ENCODE data around the gene C9orf57. TPM values are rescaled to one million over a fixed set of nuclear protein-coding genes. Genes with fewer than 3 reads are reported as not detected.

C9orf57 gene
- total RNA-seq, 1 experiment from 2014 or later: not detected

DNA sequence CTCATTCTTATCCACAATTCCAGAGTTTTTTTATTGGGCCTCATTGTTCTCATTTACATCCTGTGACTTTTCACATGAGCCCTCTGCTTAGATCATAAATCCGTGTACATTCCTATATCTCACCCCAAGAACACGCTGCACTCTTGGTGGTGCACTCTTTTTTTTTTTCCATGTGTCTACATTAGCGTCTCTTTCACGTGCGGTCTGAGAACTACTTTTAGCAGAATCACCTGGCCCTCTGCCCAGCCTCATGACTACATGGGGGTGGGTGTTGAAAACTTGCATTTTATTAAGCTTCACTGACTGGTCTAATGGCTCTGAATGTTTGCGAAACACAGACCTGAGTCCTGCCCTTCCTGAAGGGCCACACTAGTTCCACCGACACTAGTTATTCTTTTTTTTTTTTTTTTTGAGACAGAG is 18.6 kb downstream of the C9orf57 start:
- TF ChIP-seq, protein P1, sequence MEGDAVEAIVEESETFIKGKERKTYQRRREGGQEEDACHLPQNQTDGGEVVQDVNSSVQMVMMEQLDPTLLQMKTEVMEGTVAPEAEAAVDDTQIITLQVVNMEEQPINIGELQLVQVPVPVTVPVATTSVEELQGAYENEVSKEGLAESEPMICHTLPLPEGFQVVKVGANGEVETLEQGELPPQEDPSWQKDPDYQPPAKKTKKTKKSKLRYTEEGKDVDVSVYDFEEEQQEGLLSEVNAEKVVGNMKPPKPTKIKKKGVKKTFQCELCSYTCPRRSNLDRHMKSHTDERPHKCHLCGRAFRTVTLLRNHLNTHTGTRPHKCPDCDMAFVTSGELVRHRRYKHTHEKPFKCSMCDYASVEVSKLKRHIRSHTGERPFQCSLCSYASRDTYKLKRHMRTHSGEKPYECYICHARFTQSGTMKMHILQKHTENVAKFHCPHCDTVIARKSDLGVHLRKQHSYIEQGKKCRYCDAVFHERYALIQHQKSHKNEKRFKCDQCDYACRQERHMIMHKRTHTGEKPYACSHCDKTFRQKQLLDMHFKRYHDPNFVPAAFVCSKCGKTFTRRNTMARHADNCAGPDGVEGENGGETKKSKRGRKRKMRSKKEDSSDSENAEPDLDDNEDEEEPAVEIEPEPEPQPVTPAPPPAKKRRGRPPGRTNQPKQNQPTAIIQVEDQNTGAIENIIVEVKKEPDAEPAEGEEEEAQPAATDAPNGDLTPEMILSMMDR (IDR thresholded peaks at IDR 0.05; ENCODE audit: insufficient read depth in 1 of 2, low read depth in 1 of 2, low read length in 1 of 2, severe bottlenecking in 1 of 2, unreplicated experiment in 1 of 2): no peak
- Histone ChIP-seq H3K4me1 (no peaks in the 10 kb centered on the region), H3K27me3 (replicated peaks; ENCODE audit: control insufficient read depth, insufficient read depth, low read length) (no peaks in the 10 kb centered on the region), H3K9me3 (no peaks in the 10 kb centered on the region), H3K36me3 (ENCODE audit: control insufficient read depth, insufficient read depth, low read length) (no peaks in the 10 kb centered on the region), H3K4me3 (ENCODE audit: low read depth, low read length) (no peak overlapping the region)
- H3K4me3 Mint-ChIP-seq (ENCODE audit: unreplicated experiment): no peak overlapping the region
- no peak overlapping the region for H3K27ac Mint-ChIP-seq (ENCODE audit: unreplicated experiment)
- H3K36me3 Mint-ChIP-seq (ENCODE audit: insufficient read depth, unreplicated experiment): no peaks in the 10 kb centered on the region
- no TSS peak for BruUV-seq (replicated peaks)
- ChIA-PET POLR2A (no interaction called here), CTCF (no interaction called here)
- H3K9me3 Mint-ChIP-seq (ENCODE audit: unreplicated experiment): no peaks in the 10 kb centered on the region
- intact Hi-C loops (cut with micrococcal nuclease; ENCODE audit: unreplicated experiment): no loop called here
- H3K4me1 Mint-ChIP-seq (ENCODE audit: low read depth, unreplicated experiment): no peaks in the 10 kb centered on the region
- H3K27me3 Mint-ChIP-seq (ENCODE audit: insufficient read depth, unreplicated experiment): no peaks in the 10 kb centered on the region
- no peak for DNase-seq

DNA sequence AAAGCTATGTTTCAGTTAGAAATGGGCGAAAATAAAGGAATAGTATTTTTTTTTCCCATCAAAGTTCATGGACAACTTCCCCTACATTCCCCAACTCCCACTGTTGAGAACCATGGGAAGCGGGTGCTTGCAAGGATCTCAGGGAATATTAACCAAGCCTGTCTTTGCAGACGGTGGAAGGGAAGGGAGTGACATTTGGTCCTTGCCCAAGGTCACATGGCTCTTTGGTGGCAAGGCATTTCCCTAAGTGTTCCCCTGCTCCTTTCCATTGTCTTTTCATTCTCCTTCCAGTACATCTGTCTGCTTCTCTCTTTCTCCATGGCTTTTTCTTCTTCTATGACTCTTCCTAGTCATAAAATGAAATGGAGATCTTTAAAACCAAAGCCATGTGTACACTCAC is 19.0 kb downstream of the C9orf57 start:
- Histone ChIP-seq H3K4me1 (no peaks in the 10 kb centered on the region), H3K4me3 (ENCODE audit: low read depth, low read length) (no peak overlapping the region), H3K36me3 (ENCODE audit: control insufficient read depth, insufficient read depth, low read length) (no peaks in the 10 kb centered on the region), H3K27me3 (replicated peaks; ENCODE audit: control insufficient read depth, insufficient read depth, low read length) (no peaks in the 10 kb centered on the region), H3K9me3 (no peaks in the 10 kb centered on the region)
- intact Hi-C loops (cut with micrococcal nuclease; ENCODE audit: unreplicated experiment): no loop called here
- ChIA-PET CTCF (no interaction called here), POLR2A (no interaction called here)
- Mint-ChIP-seq H3K27ac (ENCODE audit: unreplicated experiment) (no peak overlapping the region), H3K27me3 (ENCODE audit: insufficient read depth, unreplicated experiment) (no peaks in the 10 kb centered on the region), H3K4me3 (ENCODE audit: unreplicated experiment) (no peak overlapping the region), H3K4me1 (ENCODE audit: low read depth, unreplicated experiment) (no peaks in the 10 kb centered on the region), H3K9me3 (ENCODE audit: unreplicated experiment) (no peaks in the 10 kb centered on the region), H3K36me3 (ENCODE audit: insufficient read depth, unreplicated experiment) (no peaks in the 10 kb centered on the region)
- TF ChIP-seq, protein P1 (IDR thresholded peaks at IDR 0.05; ENCODE audit: insufficient read depth in 1 of 2, low read depth in 1 of 2, low read length in 1 of 2, severe bottlenecking in 1 of 2, unreplicated experiment in 1 of 2): no peak
- no TSS peak for BruUV-seq (replicated peaks)
- DNase-seq: no peak

DNA sequence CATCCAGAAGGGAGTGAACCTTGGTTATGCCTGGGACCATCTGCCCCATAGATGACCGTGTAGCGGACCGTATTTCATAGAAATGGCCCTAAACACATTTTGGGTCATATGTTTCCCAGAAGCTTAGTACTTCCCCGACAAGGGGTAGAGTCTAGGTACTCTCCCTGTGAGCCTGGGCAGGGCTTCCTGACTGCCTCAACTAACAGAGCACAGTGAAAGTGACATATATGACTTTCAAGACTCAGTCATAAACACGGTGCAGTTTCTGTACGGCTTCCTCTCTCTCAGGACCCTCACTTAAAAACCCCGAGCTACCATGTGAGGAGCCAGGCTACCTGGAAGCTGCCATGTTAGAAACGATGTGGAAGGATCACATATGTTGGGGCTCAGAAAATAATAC is 20.9 kb downstream of the C9orf57 start:
- TF ChIP-seq, protein P1 (IDR thresholded peaks at IDR 0.05; ENCODE audit: insufficient read depth in 1 of 2, low read depth in 1 of 2, low read length in 1 of 2, severe bottlenecking in 1 of 2, unreplicated experiment in 1 of 2): no peak
- Mint-ChIP-seq H3K9me3 (ENCODE audit: unreplicated experiment) (no peaks in the 10 kb centered on the region), H3K27ac (ENCODE audit: unreplicated experiment) (no peak overlapping the region), H3K4me3 (ENCODE audit: unreplicated experiment) (no peak overlapping the region), H3K4me1 (ENCODE audit: low read depth, unreplicated experiment) (no peaks in the 10 kb centered on the region), H3K27me3 (ENCODE audit: insufficient read depth, unreplicated experiment) (no peaks in the 10 kb centered on the region), H3K36me3 (ENCODE audit: insufficient read depth, unreplicated experiment) (no peaks in the 10 kb centered on the region)
- no peaks in the 10 kb centered on the region for H3K36me3 ChIP-seq (ENCODE audit: control insufficient read depth, insufficient read depth, low read length)
- H3K27me3 ChIP-seq (replicated peaks; ENCODE audit: control insufficient read depth, insufficient read depth, low read length): no peaks in the 10 kb centered on the region
- no TSS peak for BruUV-seq (replicated peaks)
- no peak for DNase-seq
- H3K9me3 ChIP-seq: no peaks in the 10 kb centered on the region
- POLR2A ChIA-PET: no interaction called here
- no peak overlapping the region for H3K4me3 ChIP-seq (ENCODE audit: low read depth, low read length)
- intact Hi-C loops (cut with micrococcal nuclease; ENCODE audit: unreplicated experiment): loop anchor here (1.0 to 5.0 kb wide), 3 partner anchors 109 to 233 kb away; no protein-coding TSS in a partner anchor
- no peaks in the 10 kb centered on the region for H3K4me1 ChIP-seq
- CTCF ChIA-PET: interaction anchor here (1.0 to 1.5 kb wide), 3 partner anchors 115 to 242 kb away, joined by 3 to 12 read pairs (median 3); no protein-coding TSS in a partner anchor
